ENCODE data around the gene JAZF1.

GRCh38 chr7:27890205-27890849 lies 290.3 kb downstream of the JAZF1 start:
- no peak for TF ChIP-seq CTCF (conservative IDR thresholded peaks at IDR 0.05; ENCODE audit: low read depth, low read length)
- TF ChIP-seq FOS (IDR thresholded peaks at IDR 0.05; ENCODE audit: low read depth, low read length), result no peak
- no peak for TF ChIP-seq POLR2A (IDR thresholded peaks at IDR 0.05; ENCODE audit: low read depth, low read length)
- TF ChIP-seq RCOR1 (IDR thresholded peaks at IDR 0.05; ENCODE audit: insufficient replicate concordance, low read length), result no peak
- no peak for TF ChIP-seq RAD21 (IDR thresholded peaks at IDR 0.05; ENCODE audit: low read length)
- TF ChIP-seq MXI1 (IDR thresholded peaks at IDR 0.05; ENCODE audit: borderline replicate concordance, low read depth, low read length), result no peak
- no peak for TF ChIP-seq NFE2L2 (IDR thresholded peaks at IDR 0.05; ENCODE audit: low read depth, low read length)
- TF ChIP-seq SMC3 (IDR thresholded peaks at IDR 0.05; ENCODE audit: low read depth, low read length), result no peak
- TF ChIP-seq BHLHE40 (IDR thresholded peaks at IDR 0.05; ENCODE audit: low read depth, low read length), result no peak

Measured in IMR-90 (cell line).